H1 (cell line): ENCODE data around the gene DPPA4. TPM values are rescaled to one million over a fixed set of nuclear protein-coding genes. Genes with fewer than 3 reads are reported as not detected.

Experiments
- CTBP2 ChIP-seq: IDR thresholded peaks from 2 replicates; pipeline ENCODE4 v1.7.0; 2011; ENCODE audit warnings: borderline replicate concordance, mild to moderate bottlenecking, moderate library complexity, mixed read lengths, low read length; ENCODE audit not compliant: insufficient read depth, insufficient read length
- polyA plus RNA-seq, 7 experiments: library from polyadenylated mRNA; depleted of rRNA in 3 of 7; stranded (reverse) in 5 of 7; unstranded in 2 of 7; fragments of >200 nt in 5 of 7; fragments of 200-250 nt in 2 of 7; gene quantifications; 1 replicate in 5 of 7; 2 replicates in 1 of 7; 4 replicates in 1 of 7; pipeline versions ENCODE4 v1.2.1 to v1.2.3, GENCODE V29; 2011 to 2013; ENCODE audit warnings: missing spikeins in 2 of 7, mixed read lengths in 2 of 7
- total RNA-seq: library from RNA; stranded (reverse); fragmentation: NEBNext Ultra II Directional; extraction: Animal tissue kit (Norgen Biotek cat#: 25700); gene quantifications from 2 replicates; pipeline ENCODE4 v1.2.1, GENCODE V29; 2021

The DPPA4 gene
- total and polyA plus RNA-seq, 2 of the 8 experiments (the other 6 are each of a cell fraction or from before 2014, with no cell fraction given), result 424 to 772 TPM

DNA sequence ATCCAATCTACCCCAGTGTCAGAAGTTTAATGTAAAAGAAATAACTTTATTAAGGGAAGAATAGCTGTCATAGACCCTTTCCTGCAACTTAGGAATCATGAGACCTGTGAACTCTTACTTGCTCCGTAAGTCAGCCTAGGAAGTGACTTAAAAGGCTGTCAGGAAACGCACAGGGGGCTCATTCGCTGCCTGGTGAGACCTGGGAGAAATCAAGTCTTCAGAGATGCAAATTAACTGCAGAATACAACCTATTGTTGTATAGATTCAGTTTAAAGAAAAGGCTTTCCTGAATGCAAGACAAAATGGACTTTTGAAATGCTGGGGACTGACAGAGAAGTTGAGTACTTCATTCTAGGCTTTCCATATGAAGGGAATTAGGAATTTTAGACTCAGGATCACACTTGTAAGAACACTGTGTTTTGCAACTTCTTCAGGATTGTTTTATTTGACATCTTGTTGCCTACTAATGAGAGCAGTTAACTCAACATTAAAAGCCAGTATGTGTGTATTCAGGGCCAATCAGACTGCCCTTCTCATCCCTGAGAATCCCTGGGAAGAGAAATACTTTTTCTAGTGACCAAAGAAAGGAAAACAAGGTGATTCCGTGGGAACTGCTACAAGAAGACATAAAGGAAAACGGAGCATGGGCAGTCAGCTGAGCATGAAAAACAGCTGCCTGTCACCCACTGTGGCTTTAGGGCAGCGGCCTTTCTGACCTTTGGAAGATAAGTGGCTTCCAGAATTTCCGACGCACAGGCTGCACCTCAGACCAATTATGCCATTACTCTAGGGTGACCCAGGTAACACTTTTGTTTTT, 18.5 kb upstream of the DPPA4 start (continued):
- TF ChIP-seq CTBP2, result peak; percentile 1
